Gastroesophageal sphincter (tissue), 4 donors: ENCODE measurements around the gene PCGF1. TPM values are rescaled to one million over a fixed set of nuclear protein-coding genes. Genes with fewer than 3 reads are reported as not detected.

Source experiments
- ATAC-seq: fragments of 150-250 bp; one replicate; pipeline ENCODE4 v1.9.1; 2016; ENCODE audit warnings: mild to moderate bottlenecking, moderate library complexity
- H3K27ac ChIP-seq, 4 donors: fragments of 200-600 bp; sonication (generic) in 3 of 4; 1 replicate in 3 of 4; 2 replicates in 1 of 4; pipeline ENCODE4 v1.5.1; 2016 to 2019
- H3K27me3 ChIP-seq: fragments of 200-600 bp; sonication (generic); one replicate; pipeline ENCODE4 v1.5.1; 2019
- H3K36me3 ChIP-seq, 2 donors: fragments of 200-600 bp; sonication (generic); one replicate each; pipeline ENCODE4 v1.5.1; 2019; ENCODE audit warnings: control low read depth in 1 of 2
- H3K4me1 ChIP-seq, 3 donors: fragments of 200-600 bp; sonication (generic); 1 replicate in 2 of 3; 2 replicates in 1 of 3; pipeline ENCODE4 v1.5.1; 2016 to 2019; ENCODE audit warnings: control low read depth in 2 of 3
- H3K4me3 ChIP-seq, 2 donors: fragments of 200-600 bp; sonication (generic); one replicate each; pipeline ENCODE4 v1.5.1; 2019; ENCODE audit warnings: mild to moderate bottlenecking in 1 of 2, moderate library complexity in 1 of 2
- H3K9me3 ChIP-seq, 3 donors: fragments of 200-600 bp; sonication (generic); one replicate each; pipeline ENCODE4 v1.5.1; 2017 to 2019; ENCODE audit warnings: control low read depth in 2 of 3
- EP300 ChIP-seq: sonication (generic); formaldehyde crosslinking; IDR thresholded peaks from one replicate; pipeline ENCODE4 v1.6.1; 2017; ENCODE audit warnings: antibody characterized with exemption, mild to moderate bottlenecking
- POLR2A ChIP-seq, 2 donors: fragments of 450-650 bp; IDR thresholded peaks; one replicate each; pipeline ENCODE4 v1.6.1; 2017; ENCODE audit warnings: antibody characterized with exemption in 2 of 2, mild to moderate bottlenecking in 2 of 2, moderate library complexity in 1 of 2
- POLR2AphosphoS5 ChIP-seq: sonication (generic); formaldehyde crosslinking; IDR thresholded peaks from one replicate; pipeline ENCODE4 v1.6.1; 2017; ENCODE audit warnings: antibody characterized with exemption
- WGBS, 2 donors: methylation state at CpG; one replicate each; pipeline ENCODE4 v1.1.5; 2018; ENCODE audit warnings: low coverage in 1 of 2; 5-methylcytosine and 5-hydroxymethylcytosine counted together
- total RNA-seq, 4 donors: library from RNA; depleted of rRNA; stranded (reverse); fragments of >200 nt; gene quantifications; one replicate each; pipeline ENCODE4 v1.1.0, GENCODE V29; 2016
- TF ChIP-seq, protein P1 (sequence below), 4 experiments: fragments of 200-600 bp in 2 of 4; fragments of 450-650 bp in 2 of 4; sonication (generic) in 1 of 4; IDR thresholded peaks; one replicate each; pipeline ENCODE4 v1.5.1; 2017 to 2019; ENCODE audit warnings: antibody characterized with exemption in 4 of 4, mild to moderate bottlenecking in 2 of 4, moderate library complexity in 2 of 4

The PCGF1 gene
- total RNA-seq, 4 donors from 2014 or later, result 9.6 to 24.0 (median 18.2) TPM

DNA sequence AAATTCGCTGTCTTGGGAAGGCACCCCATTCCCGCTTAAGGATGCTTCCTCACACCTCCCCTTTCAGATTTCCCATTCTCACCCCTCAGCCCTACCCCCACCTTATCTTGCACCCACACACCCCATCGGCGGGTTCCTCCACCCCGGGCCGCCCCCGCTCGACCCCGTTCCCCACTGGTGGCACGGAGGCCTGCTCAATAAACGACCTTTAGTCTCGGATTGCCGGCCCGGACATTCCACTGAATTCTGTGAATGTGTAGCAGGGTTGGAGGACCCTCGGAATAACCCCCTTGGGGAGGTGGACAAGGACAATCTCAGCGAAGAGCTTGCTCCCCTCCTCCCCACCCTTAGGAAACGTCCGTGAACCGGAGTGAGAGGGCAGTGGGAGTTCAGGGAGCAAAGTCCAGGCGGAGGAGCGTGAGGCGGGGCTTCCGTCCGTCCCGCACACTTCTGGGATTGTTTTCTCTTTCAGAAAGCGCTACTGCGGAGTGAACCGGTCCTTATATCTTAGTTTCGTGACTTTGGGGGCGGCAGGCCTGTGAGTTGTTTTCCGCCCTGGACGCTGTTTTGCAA, 5.3 kb downstream of the PCGF1 start:
- WGBS, 2 donors, result 33 to 100% methylated on average over 1 to 6 of the region's 32 CpGs
- Histone ChIP-seq H3K9me3 (no peaks in the 10 kb centered on the region), H3K4me1 (peaks cover 0 to 81% (median 42%) of the 10 kb centered on the region in 3 donors), H3K4me3 (peak overlapping the region; percentile 21 to 57), H3K27me3 (peaks cover 95% of the 10 kb centered on the region), H3K36me3 (peaks cover 0 to 22% of the 10 kb centered on the region in 2 donors), H3K27ac (peak overlapping the region in 2 of 4 donors; percentile 65 to 81)
- TF ChIP-seq POLR2A (IDR thresholded peaks at IDR 0.05) (no peak), POLR2AphosphoS5 (no peak), EP300 (no peak)
- TF ChIP-seq, protein P1, sequence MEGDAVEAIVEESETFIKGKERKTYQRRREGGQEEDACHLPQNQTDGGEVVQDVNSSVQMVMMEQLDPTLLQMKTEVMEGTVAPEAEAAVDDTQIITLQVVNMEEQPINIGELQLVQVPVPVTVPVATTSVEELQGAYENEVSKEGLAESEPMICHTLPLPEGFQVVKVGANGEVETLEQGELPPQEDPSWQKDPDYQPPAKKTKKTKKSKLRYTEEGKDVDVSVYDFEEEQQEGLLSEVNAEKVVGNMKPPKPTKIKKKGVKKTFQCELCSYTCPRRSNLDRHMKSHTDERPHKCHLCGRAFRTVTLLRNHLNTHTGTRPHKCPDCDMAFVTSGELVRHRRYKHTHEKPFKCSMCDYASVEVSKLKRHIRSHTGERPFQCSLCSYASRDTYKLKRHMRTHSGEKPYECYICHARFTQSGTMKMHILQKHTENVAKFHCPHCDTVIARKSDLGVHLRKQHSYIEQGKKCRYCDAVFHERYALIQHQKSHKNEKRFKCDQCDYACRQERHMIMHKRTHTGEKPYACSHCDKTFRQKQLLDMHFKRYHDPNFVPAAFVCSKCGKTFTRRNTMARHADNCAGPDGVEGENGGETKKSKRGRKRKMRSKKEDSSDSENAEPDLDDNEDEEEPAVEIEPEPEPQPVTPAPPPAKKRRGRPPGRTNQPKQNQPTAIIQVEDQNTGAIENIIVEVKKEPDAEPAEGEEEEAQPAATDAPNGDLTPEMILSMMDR (IDR thresholded peaks at IDR 0.05), result no peak
- no peak for ATAC-seq

DNA sequence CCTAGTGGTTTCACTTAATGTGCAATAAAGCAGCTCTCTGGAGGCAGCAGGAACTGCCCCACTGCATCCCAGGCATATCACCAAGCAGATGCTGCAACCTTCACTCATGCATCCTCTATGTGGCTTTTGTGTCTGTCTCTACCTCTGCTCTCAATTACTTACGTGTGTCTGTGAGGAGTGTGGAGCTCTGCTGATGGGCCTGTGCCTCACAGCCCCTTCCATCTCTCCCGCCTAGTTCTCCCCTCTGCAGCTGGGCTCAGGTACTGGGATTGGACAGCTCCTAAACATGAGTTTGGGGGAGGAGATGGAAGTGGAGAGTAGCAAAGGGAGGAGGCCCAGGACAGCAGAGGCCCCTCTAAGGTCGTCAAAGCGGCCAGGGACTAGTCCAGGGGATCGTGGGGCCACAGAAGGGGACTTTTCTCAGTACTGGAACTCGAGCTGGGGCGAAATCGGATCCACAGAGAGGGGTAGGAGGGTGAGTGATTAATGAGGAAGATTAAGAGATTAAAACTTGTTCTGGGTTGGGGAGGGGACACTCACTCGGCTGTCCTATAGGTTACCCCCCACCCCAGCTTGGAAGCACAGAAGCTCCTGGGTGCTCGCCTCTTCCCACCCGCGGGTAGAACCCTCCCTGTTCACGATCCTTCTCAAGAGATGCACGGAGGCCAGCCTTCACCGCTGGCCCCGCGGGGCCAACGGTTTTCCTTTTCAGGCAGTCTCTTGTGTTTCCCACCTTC, 6.0 kb downstream of the PCGF1 start:
- Histone ChIP-seq H3K4me1 (peaks cover 0 to 75% (median 40%) of the 10 kb centered on the region in 3 donors), H3K36me3 (peaks cover 0 to 22% of the 10 kb centered on the region in 2 donors), H3K9me3 (no peaks in the 10 kb centered on the region), H3K4me3 (no peak overlapping the region), H3K27me3 (peaks cover 100% of the 10 kb centered on the region), H3K27ac (no peak overlapping the region)
- TF ChIP-seq, protein P1 (IDR thresholded peaks at IDR 0.05), result no peak
- TF ChIP-seq EP300 (no peak), POLR2AphosphoS5 (no peak), POLR2A (IDR thresholded peaks at IDR 0.05) (no peak)
- ATAC-seq, result no peak
- 70 to 79% methylated on average over 6 to 18 of the region's 18 CpGs for WGBS, 2 donors

DNA sequence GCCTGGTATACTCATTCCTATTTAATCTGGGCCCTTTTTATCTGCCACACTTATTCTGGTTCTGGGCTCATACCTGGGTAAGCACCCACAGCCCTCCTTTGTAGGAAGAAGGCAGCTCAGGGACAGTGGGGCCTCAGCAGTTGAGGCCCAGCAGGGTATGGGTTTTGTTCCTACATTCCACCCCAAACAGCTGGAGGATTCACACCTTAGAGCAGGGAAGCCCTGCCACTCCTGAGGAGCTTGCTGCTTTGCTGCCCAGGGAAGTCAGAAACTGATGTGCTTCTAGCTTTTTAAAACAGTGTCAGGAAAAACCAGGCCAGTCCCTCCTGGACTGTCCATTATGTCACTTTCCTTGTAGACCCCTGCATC, 6.9 kb downstream of the PCGF1 start:
- no peaks in the 10 kb centered on the region for H3K9me3 ChIP-seq
- no peak for TF ChIP-seq POLR2A (IDR thresholded peaks at IDR 0.05)
- no peak for TF ChIP-seq POLR2AphosphoS5
- no peak for TF ChIP-seq EP300
- TF ChIP-seq, protein P1 (IDR thresholded peaks at IDR 0.05), result no peak
- peaks cover 0 to 66% (median 31%) of the 10 kb centered on the region in 3 donors for H3K4me1 ChIP-seq
- ATAC-seq, result no peak
- peaks cover 91% of the 10 kb centered on the region for H3K27me3 ChIP-seq
- peaks cover 0 to 13% of the 10 kb centered on the region in 2 donors for H3K36me3 ChIP-seq
- H3K27ac ChIP-seq, result no peak overlapping the region
- no peak overlapping the region for H3K4me3 ChIP-seq

DNA sequence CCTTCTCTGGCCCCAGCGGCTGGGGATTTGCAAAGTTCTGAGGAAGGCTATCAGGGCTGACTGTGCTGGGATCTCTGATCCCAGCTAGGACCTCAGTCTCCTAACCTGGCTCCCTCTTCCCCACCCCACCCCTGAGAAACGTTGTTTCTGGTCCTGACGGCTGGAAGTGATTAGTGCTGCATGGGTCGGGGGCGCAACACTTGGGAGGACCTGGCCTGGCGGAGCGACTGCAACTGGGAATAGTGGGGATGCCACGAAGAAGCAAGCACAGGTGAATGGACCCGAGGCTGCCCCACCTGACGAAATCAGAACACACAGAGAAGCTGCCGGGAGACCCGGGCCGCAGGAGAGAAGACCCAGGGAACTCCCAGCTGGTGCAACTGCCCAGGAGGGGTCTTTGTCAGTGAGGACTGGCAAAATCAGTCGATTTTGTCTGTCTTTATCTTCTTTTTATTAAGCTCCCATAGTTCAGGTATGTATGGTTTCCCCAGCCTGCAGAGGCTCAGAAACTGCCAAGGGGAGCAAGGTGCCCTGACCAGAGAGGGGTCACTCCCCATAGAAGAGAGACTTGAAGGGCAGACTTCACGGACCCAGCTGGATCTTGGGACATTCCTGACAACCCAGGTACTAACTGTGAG, 7.4 kb downstream of the PCGF1 start:
- no peak overlapping the region for H3K27ac ChIP-seq
- peaks cover 0 to 61% (median 26%) of the 10 kb centered on the region in 3 donors for H3K4me1 ChIP-seq
- H3K9me3 ChIP-seq, result no peaks in the 10 kb centered on the region
- ATAC-seq, result no peak
- peaks cover 0 to 8% of the 10 kb centered on the region in 2 donors for H3K36me3 ChIP-seq
- peaks cover 86% of the 10 kb centered on the region for H3K27me3 ChIP-seq
- WGBS, 2 donors, result 72 to 93% methylated on average over 3 to 6 of the region's 15 CpGs
- TF ChIP-seq POLR2A (IDR thresholded peaks at IDR 0.05) (no peak), EP300 (no peak), POLR2AphosphoS5 (no peak)
- TF ChIP-seq, protein P1 (IDR thresholded peaks at IDR 0.05), result no peak
- H3K4me3 ChIP-seq, result no peak overlapping the region
